Neural cell (in vitro differentiated cells): ENCODE measurements around the gene CACNA1F. TPM values are rescaled to one million over a fixed set of nuclear protein-coding genes. Genes with fewer than 3 reads are reported as not detected.

Experiments used
- H2AFZ ChIP-seq: fragments of 200-600, 300-800 bp; sonication (generic), shearing (Covaris generic); 2 replicates; pipeline ENCODE4 v1.6.0; 2014; ENCODE audit warnings: low read depth, mild to moderate bottlenecking, antibody characterized with exemption, low read length, moderate library complexity
- H3F3A ChIP-seq: fragments of 200-600 bp; shearing (Covaris generic); 2 replicates; pipeline ENCODE4 v1.6.1; 2016; ENCODE audit warnings: mild to moderate bottlenecking, moderate library complexity, mixed read lengths, antibody characterized with exemption, low read length; ENCODE audit not compliant: insufficient read depth, poor library complexity, severe bottlenecking
- H3K27ac ChIP-seq: fragments of 200-600, 300-800 bp; sonication (generic), shearing (Covaris generic); 2 replicates; pipeline ENCODE4 v1.5.1; 2014; ENCODE audit warnings: mild to moderate bottlenecking, low read length, moderate library complexity
- H3K27me3 ChIP-seq: fragments of 300-800, 200-600 bp; sonication (generic), shearing (Covaris generic); 2 replicates; pipeline ENCODE4 v1.6.0; 2014; ENCODE audit warnings: mild to moderate bottlenecking, low read depth, low read length, moderate library complexity; ENCODE audit not compliant: insufficient read depth
- H3K36me3 ChIP-seq: fragments of 300-800, 200-600 bp; sonication (generic), shearing (Covaris generic); 2 replicates; pipeline ENCODE4 v1.5.1; 2014; ENCODE audit warnings: mild to moderate bottlenecking, antibody characterized with exemption, low read length, moderate library complexity; ENCODE audit not compliant: insufficient read depth
- H3K4me2 ChIP-seq: fragments of 300-800, 200-600 bp; sonication (generic), shearing (Covaris generic); 2 replicates; pipeline ENCODE4 v1.6.0; 2014; ENCODE audit warnings: mild to moderate bottlenecking, low read length
- H3K4me3 ChIP-seq: fragments of 300-800, 200-600 bp; sonication (generic), shearing (Covaris generic); 2 replicates; pipeline ENCODE4 v1.5.1; 2014; ENCODE audit warnings: mild to moderate bottlenecking, low read length, moderate library complexity
- H3K79me2 ChIP-seq: fragments of 200-600 bp; shearing (Covaris generic); replicated peaks from 2 replicates; pipeline ENCODE4 v1.6.0; 2014; ENCODE audit warnings: mild to moderate bottlenecking, low read length, moderate library complexity; ENCODE audit not compliant: insufficient read depth
- H3K9ac ChIP-seq: fragments of 300-800, 200-600 bp; sonication (generic), shearing (Covaris generic); 2 replicates; pipeline ENCODE4 v1.6.1; 2016; ENCODE audit warnings: mild to moderate bottlenecking, low read length, mixed read lengths
- H3K9me2 ChIP-seq: fragments of 200-600 bp; shearing (Covaris generic); 2 replicates; pipeline ENCODE4 v1.6.1; 2016; ENCODE audit warnings: mild to moderate bottlenecking, low read length, mixed read lengths; ENCODE audit not compliant: insufficient read depth
- H3K9me3 ChIP-seq: fragments of 200-600, 300-800 bp; sonication (generic), shearing (Covaris generic); 2 replicates; pipeline ENCODE4 v1.6.1; 2016; ENCODE audit warnings: mild to moderate bottlenecking, mixed run types, low read length, moderate library complexity, mixed read lengths
- H4K20me1 ChIP-seq: fragments of 200-600 bp; shearing (Covaris generic); 2 replicates; pipeline ENCODE4 v1.6.1; 2016; ENCODE audit warnings: mild to moderate bottlenecking, mixed run types; ENCODE audit not compliant: insufficient read depth
- EZH2 ChIP-seq: fragments of 200-600, 300-800 bp; shearing (Covaris generic), sonication (generic); IDR thresholded peaks from 2 replicates; pipeline ENCODE4 v1.6.1; 2014; ENCODE audit warnings: antibody characterized with exemption, low read length, borderline replicate concordance, mild to moderate bottlenecking; ENCODE audit not compliant: insufficient read depth, poor library complexity, severe bottlenecking
- MXI1 ChIP-seq: fragments of 450-650 bp; conservative IDR thresholded peaks from 2 replicates; pipeline ENCODE4 v1.6.1; 2014; ENCODE audit warnings: antibody characterized with exemption, mild to moderate bottlenecking; ENCODE audit not compliant: poor library complexity, severe bottlenecking
- POLR2AphosphoS5 ChIP-seq: IDR thresholded peaks from 2 replicates; pipeline ENCODE4 v1.6.1; 2012
- RAD21 ChIP-seq: fragments of 450-650 bp; conservative IDR thresholded peaks from 2 replicates; pipeline ENCODE4 v1.6.1; 2014; ENCODE audit warnings: antibody characterized with exemption, mild to moderate bottlenecking, moderate library complexity
- SMC3 ChIP-seq: fragments of 450-650 bp; conservative IDR thresholded peaks from 2 replicates; pipeline ENCODE4 v1.6.1; 2014; ENCODE audit warnings: antibody characterized with exemption, mild to moderate bottlenecking, moderate library complexity; ENCODE audit not compliant: poor library complexity
- TAF1 ChIP-seq: IDR thresholded peaks from 2 replicates; pipeline ENCODE4 v1.6.1; 2012; ENCODE audit warnings: low read depth
- polyA plus RNA-seq: library from polyadenylated mRNA; depleted of rRNA; stranded (reverse); fragments of >200 nt; gene quantifications from 2 replicates; pipeline ENCODE4 v1.2.3, GENCODE V29; 2014
- TF ChIP-seq, protein P1 (sequence below): IDR thresholded peaks from 2 replicates; pipeline ENCODE4 v1.6.1; 2012; ENCODE audit warnings: borderline replicate concordance
- TF ChIP-seq, protein P2 (sequence below): fragments of 450-650 bp; IDR thresholded peaks from 2 replicates; pipeline ENCODE4 v1.5.1; 2014; ENCODE audit warnings: antibody characterized with exemption, mild to moderate bottlenecking, moderate library complexity; ENCODE audit not compliant: poor library complexity, severe bottlenecking

Gene CACNA1F
- polyA plus RNA-seq, 1 donor from 2014 or later, result not detected

DNA sequence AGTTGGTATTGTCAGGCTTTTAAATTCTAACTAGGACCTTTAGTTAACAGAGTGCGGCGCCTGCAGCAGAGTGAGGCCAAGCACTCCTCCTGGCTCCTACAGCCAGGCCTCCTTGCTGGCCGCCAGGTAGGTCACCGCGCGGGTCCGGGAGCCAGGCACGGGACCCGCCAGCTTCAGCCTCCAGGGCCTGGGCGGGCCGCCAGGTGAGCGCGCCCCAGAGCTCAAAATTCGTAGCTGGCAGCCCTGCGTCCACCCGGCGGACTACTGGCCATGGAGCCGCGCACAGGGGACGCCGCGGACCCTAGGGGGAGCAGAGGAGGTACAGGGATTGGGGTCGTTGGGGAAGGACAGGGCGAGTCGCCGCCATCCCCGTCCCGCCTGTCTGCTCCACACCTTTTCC lies 70.5 kb downstream of the CACNA1F start, which contains the start of gene MAGIX:
MAGIX (plus strand) TSS at position 139 of the 400 bp plus-strand sequence; CDS start at position 271, 132 bp downstream.
- Histone ChIP-seq H2AFZ (no peak within 1 kb of the TSS), H3K79me2 (no peaks in the 10 kb centered on the region), H4K20me1 (no peaks in the 10 kb centered on the region), H3F3A (no peaks in the 10 kb centered on the region), H3K27ac (no peak within 1 kb of the TSS), H3K9ac (no peak within 1 kb of the TSS), H3K4me3 (peak within 1 kb of the TSS; percentile 58), H3K9me3 (no peaks in the 10 kb centered on the region), H3K4me2 (no peak within 1 kb of the TSS), H3K36me3 (no peaks in the 10 kb centered on the region), H3K27me3 (no peaks in the 10 kb centered on the region), H3K9me2 (no peaks in the 10 kb centered on the region)
- TF ChIP-seq, protein P1, sequence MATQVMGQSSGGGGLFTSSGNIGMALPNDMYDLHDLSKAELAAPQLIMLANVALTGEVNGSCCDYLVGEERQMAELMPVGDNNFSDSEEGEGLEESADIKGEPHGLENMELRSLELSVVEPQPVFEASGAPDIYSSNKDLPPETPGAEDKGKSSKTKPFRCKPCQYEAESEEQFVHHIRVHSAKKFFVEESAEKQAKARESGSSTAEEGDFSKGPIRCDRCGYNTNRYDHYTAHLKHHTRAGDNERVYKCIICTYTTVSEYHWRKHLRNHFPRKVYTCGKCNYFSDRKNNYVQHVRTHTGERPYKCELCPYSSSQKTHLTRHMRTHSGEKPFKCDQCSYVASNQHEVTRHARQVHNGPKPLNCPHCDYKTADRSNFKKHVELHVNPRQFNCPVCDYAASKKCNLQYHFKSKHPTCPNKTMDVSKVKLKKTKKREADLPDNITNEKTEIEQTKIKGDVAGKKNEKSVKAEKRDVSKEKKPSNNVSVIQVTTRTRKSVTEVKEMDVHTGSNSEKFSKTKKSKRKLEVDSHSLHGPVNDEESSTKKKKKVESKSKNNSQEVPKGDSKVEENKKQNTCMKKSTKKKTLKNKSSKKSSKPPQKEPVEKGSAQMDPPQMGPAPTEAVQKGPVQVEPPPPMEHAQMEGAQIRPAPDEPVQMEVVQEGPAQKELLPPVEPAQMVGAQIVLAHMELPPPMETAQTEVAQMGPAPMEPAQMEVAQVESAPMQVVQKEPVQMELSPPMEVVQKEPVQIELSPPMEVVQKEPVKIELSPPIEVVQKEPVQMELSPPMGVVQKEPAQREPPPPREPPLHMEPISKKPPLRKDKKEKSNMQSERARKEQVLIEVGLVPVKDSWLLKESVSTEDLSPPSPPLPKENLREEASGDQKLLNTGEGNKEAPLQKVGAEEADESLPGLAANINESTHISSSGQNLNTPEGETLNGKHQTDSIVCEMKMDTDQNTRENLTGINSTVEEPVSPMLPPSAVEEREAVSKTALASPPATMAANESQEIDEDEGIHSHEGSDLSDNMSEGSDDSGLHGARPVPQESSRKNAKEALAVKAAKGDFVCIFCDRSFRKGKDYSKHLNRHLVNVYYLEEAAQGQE, result no peak
- no peak for TF ChIP-seq MXI1
- TF ChIP-seq RAD21, result no peak

DNA sequence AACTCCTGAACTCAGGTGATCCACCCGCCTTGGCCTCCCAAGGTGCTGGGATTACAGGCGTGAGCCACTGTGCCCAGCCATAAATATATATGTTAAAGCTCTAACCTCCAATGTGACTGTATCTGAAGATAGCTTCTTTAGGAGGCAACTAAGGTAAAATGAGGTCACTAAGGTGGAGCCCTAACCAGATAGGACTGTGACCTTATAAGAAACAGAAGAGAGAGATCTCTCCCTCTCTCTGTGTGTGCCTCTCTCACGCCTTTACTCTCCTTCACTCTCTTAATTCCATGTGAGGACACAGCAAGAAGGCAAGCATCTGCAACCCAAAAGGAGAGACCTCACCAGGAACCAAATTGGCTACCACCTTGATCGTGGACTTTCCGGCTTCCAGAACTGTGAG lies 71.5 kb downstream of the CACNA1F start:
- H3F3A ChIP-seq, result no peaks in the 10 kb centered on the region
- no peak overlapping the region for H3K27ac ChIP-seq
- no peak overlapping the region for H3K4me2 ChIP-seq
- no peaks in the 10 kb centered on the region for H3K9me2 ChIP-seq
- TF ChIP-seq TAF1 (no peak), MXI1 (no peak), RAD21 (no peak), SMC3 (no peak), EZH2 (no peak), POLR2AphosphoS5 (no peak)
- TF ChIP-seq, protein P1, result no peak
- TF ChIP-seq, protein P2, sequence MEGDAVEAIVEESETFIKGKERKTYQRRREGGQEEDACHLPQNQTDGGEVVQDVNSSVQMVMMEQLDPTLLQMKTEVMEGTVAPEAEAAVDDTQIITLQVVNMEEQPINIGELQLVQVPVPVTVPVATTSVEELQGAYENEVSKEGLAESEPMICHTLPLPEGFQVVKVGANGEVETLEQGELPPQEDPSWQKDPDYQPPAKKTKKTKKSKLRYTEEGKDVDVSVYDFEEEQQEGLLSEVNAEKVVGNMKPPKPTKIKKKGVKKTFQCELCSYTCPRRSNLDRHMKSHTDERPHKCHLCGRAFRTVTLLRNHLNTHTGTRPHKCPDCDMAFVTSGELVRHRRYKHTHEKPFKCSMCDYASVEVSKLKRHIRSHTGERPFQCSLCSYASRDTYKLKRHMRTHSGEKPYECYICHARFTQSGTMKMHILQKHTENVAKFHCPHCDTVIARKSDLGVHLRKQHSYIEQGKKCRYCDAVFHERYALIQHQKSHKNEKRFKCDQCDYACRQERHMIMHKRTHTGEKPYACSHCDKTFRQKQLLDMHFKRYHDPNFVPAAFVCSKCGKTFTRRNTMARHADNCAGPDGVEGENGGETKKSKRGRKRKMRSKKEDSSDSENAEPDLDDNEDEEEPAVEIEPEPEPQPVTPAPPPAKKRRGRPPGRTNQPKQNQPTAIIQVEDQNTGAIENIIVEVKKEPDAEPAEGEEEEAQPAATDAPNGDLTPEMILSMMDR, result no peak
- no peaks in the 10 kb centered on the region for H3K9me3 ChIP-seq
- H3K9ac ChIP-seq, result no peak overlapping the region
- H3K27me3 ChIP-seq, result no peaks in the 10 kb centered on the region
- H2AFZ ChIP-seq, result no peak overlapping the region
- no peaks in the 10 kb centered on the region for H3K36me3 ChIP-seq
- H3K79me2 ChIP-seq, result no peaks in the 10 kb centered on the region
- H3K4me3 ChIP-seq, result no peak overlapping the region
- H4K20me1 ChIP-seq, result no peaks in the 10 kb centered on the region
